HepG2 (cell line): ENCODE data around the gene TMEM167B. TPM values are rescaled to one million over a fixed set of nuclear protein-coding genes. Genes with fewer than 3 reads are reported as not detected.

ENCODE experiments used
- GATAD1 ChIP-seq: IDR thresholded peaks from 2 replicates; pipeline ENCODE4 v1.6.1; 2016; ENCODE audit warnings: missing genetic modification reagents, missing compliant biosample characterization
- GTF2F1 ChIP-seq: fragments of 150-350 bp; IDR thresholded peaks from 2 replicates; pipeline ENCODE4 v1.6.1; 2014; ENCODE audit warnings: low read length
- IRX3 ChIP-seq: sonication (generic); formaldehyde crosslinking; IDR thresholded peaks from 2 replicates; pipeline ENCODE4 v1.8.1; 2023; ENCODE audit warnings: mild to moderate bottlenecking, low read depth, missing genetic modification reagents, borderline replicate concordance
- KLF9 ChIP-seq: IDR thresholded peaks from 2 replicates; pipeline ENCODE4 v1.6.1; 2016; ENCODE audit warnings: low read depth
- LCORL ChIP-seq, 2 experiments: fragments of 450-650 bp in 1 of 2; sonication (generic) in 1 of 2; formaldehyde crosslinking in 1 of 2; IDR thresholded peaks; 2 replicates each; pipeline versions ENCODE4 v1.5.0 to v1.6.1; 2017 to 2020; ENCODE audit warnings: antibody characterized with exemption in 1 of 2, missing genetic modification reagents in 1 of 2
- MAFG ChIP-seq: sonication (generic); formaldehyde crosslinking; IDR thresholded peaks from 2 replicates; pipeline ENCODE4 v1.5.1; 2020; ENCODE audit warnings: mild to moderate bottlenecking, missing genetic modification reagents
- MEF2D ChIP-seq: sonication (generic); formaldehyde crosslinking; IDR thresholded peaks from 2 replicates; pipeline ENCODE4 v1.5.1; 2020; ENCODE audit warnings: mild to moderate bottlenecking, missing genetic modification reagents
- NFIB ChIP-seq: sonication (generic); formaldehyde crosslinking; IDR thresholded peaks from 2 replicates; pipeline ENCODE4 v1.9.0; 2021; ENCODE audit warnings: missing genetic modification reagents, mild to moderate bottlenecking, borderline replicate concordance
- NR3C1 ChIP-seq: sonication (generic); formaldehyde crosslinking; IDR thresholded peaks from 2 replicates; pipeline ENCODE4 v1.4.0; 2020; ENCODE audit warnings: missing genetic modification reagents
- ZBTB1 ChIP-seq: sonication (generic); formaldehyde crosslinking; IDR thresholded peaks from 2 replicates; pipeline ENCODE4 v1.4.0; 2020; ENCODE audit warnings: missing genetic modification reagents, borderline replicate concordance
- ZFAT ChIP-seq: sonication (generic); formaldehyde crosslinking; conservative IDR thresholded peaks from 2 replicates; pipeline ENCODE4 v1.8.1; 2023; ENCODE audit warnings: missing genetic modification reagents, inconsistent platforms
- ZFP90 ChIP-seq: sonication (generic); formaldehyde crosslinking; IDR thresholded peaks from 2 replicates; pipeline ENCODE4 v1.8.0; 2022; ENCODE audit warnings: missing genetic modification reagents, mild to moderate bottlenecking, inconsistent platforms, borderline replicate concordance
- ZNF20 ChIP-seq: sonication (generic); formaldehyde crosslinking; IDR thresholded peaks from 2 replicates; pipeline ENCODE4 v1.4.0; 2020; ENCODE audit warnings: mild to moderate bottlenecking, moderate library complexity, missing genetic modification reagents
- ZNF232 ChIP-seq: sonication (generic); formaldehyde crosslinking; IDR thresholded peaks from 2 replicates; pipeline ENCODE4 v1.4.0; 2020; ENCODE audit warnings: missing genetic modification reagents, borderline replicate concordance
- ZNF234 ChIP-seq: sonication (generic); formaldehyde crosslinking; conservative IDR thresholded peaks from 2 replicates; pipeline ENCODE4 v1.5.1; 2020; ENCODE audit warnings: mild to moderate bottlenecking, missing genetic modification reagents
- ZNF33B ChIP-seq: sonication (generic); formaldehyde crosslinking; IDR thresholded peaks from 2 replicates; pipeline ENCODE4 v1.5.1; 2020; ENCODE audit warnings: mild to moderate bottlenecking, missing genetic modification reagents
- ZNF615 ChIP-seq: sonication (generic); formaldehyde crosslinking; IDR thresholded peaks from 2 replicates; pipeline ENCODE4 v1.5.0; 2020; ENCODE audit warnings: mild to moderate bottlenecking, missing genetic modification reagents, borderline replicate concordance
- polyA plus RNA-seq, 8 experiments: library from polyadenylated mRNA; depleted of rRNA in 3 of 8; stranded (reverse) in 7 of 8; unstranded in 1 of 8; fragments of >200 nt; fragmentation: Illumina TruSeq in 4 of 8; extraction: Trizol in 4 of 8; gene quantifications; 2 replicates each; pipeline versions ENCODE4 v1.2.1 to v1.2.3, GENCODE V29; 2011 to 2016; ENCODE audit warnings: low read depth in 4 of 8, missing spikeins in 1 of 8, mixed read lengths in 1 of 8; ENCODE audit not compliant: insufficient read depth in 1 of 8
- total RNA-seq, 5 experiments: library from RNA; depleted of rRNA; stranded (reverse); fragments of >200 nt; fragmentation: Illumina TruSeq; extraction: Trizol; gene quantifications; 2 replicates each; pipeline ENCODE4 v1.2.3, GENCODE V29; 2016; ENCODE audit warnings: low read depth in 1 of 5
- TF ChIP-seq, protein P1 (sequence below): IDR thresholded peaks from 2 replicates; pipeline ENCODE4 v1.6.1; 2016; ENCODE audit warnings: missing genetic modification reagents, missing compliant biosample characterization
- TF ChIP-seq, protein P2 (sequence below): sonication (generic); formaldehyde crosslinking; IDR thresholded peaks from 2 replicates; pipeline ENCODE4 v1.5.1; 2020; ENCODE audit warnings: mild to moderate bottlenecking, missing genetic modification reagents, moderate library complexity
- TF ChIP-seq, protein P3 (sequence below): sonication (generic); formaldehyde crosslinking; IDR thresholded peaks from 2 replicates; pipeline ENCODE4 v1.8.1; 2023; ENCODE audit warnings: missing genetic modification reagents, inconsistent platforms, borderline replicate concordance

The TMEM167B gene
- total and polyA plus RNA-seq, 2 of the 13 experiments (the other 11 are each of a cell fraction or from before 2014, with no cell fraction given) = 9.5 to 22.4 TPM

GRCh38 chr1:109099938-109100773, 9.6 kb downstream of the TMEM167B start (continued):
- peak; percentile 88; the same call in 1 of the 2 replicates for TF ChIP-seq ZNF33B (CRISPR knock-in tag)
- peak; percentile 89; the same call in 1 of the 2 replicates for TF ChIP-seq ZNF615
- peak; percentile 91 for TF ChIP-seq GATAD1
- peak; percentile 97 for TF ChIP-seq ZFP90 (CRISPR knock-in tag)
- no peak for TF ChIP-seq ZNF232
- peak; percentile 87; the same call in 1 of the 2 replicates for TF ChIP-seq IRX3
- TF ChIP-seq MEF2D (CRISPR knock-in tag) = peak; percentile 91
- no peak for TF ChIP-seq NR3C1 (CRISPR knock-in tag)
- TF ChIP-seq ZNF20 (CRISPR knock-in tag) = peak; percentile 88; the same call in 1 of the 2 replicates
- 0 out of 2 replicates have a peak, but pooled peaks have one; percentile 50 for TF ChIP-seq GTF2F1
- peak; percentile 36; the same call in 1 of the 2 replicates for TF ChIP-seq LCORL (IDR thresholded peaks at IDR 0.05)
- TF ChIP-seq LCORL (CRISPR knock-in tag; IDR thresholded peaks at IDR 0.05) = peak; percentile 91
- peak; percentile 66; the same call in 1 of the 2 replicates for TF ChIP-seq ZBTB1 (CRISPR knock-in tag)
- TF ChIP-seq KLF9 (CRISPR knock-in tag) = no peak
- TF ChIP-seq ZFAT = no peak
- TF ChIP-seq, protein P1, sequence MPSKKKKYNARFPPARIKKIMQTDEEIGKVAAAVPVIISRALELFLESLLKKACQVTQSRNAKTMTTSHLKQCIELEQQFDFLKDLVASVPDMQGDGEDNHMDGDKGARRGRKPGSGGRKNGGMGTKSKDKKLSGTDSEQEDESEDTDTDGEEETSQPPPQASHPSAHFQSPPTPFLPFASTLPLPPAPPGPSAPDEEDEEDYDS = peak; percentile 98
- peak; percentile 83; the same call in 1 of the 2 replicates for TF ChIP-seq ZNF234 (CRISPR knock-in tag)
- peak; percentile 94 for TF ChIP-seq NFIB (CRISPR knock-in tag)
- TF ChIP-seq, protein P2, sequence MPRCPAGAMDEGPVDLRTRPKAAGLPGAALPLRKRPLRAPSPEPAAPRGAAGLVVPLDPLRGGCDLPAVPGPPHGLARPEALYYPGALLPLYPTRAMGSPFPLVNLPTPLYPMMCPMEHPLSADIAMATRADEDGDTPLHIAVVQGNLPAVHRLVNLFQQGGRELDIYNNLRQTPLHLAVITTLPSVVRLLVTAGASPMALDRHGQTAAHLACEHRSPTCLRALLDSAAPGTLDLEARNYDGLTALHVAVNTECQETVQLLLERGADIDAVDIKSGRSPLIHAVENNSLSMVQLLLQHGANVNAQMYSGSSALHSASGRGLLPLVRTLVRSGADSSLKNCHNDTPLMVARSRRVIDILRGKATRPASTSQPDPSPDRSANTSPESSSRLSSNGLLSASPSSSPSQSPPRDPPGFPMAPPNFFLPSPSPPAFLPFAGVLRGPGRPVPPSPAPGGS (CRISPR knock-in tag) = peak; percentile 83; the same call in 1 of the 2 replicates
- TF ChIP-seq MAFG = no peak; the same call in 1 of the 2 replicates
- TF ChIP-seq, protein P3, sequence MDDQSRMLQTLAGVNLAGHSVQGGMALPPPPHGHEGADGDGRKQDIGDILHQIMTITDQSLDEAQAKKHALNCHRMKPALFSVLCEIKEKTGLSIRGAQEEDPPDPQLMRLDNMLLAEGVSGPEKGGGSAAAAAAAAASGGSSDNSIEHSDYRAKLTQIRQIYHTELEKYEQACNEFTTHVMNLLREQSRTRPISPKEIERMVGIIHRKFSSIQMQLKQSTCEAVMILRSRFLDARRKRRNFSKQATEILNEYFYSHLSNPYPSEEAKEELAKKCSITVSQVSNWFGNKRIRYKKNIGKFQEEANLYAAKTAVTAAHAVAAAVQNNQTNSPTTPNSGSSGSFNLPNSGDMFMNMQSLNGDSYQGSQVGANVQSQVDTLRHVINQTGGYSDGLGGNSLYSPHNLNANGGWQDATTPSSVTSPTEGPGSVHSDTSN (CRISPR knock-in tag) = no peak
